ENCODE results near the gene CRACDL.
"Not testable (repeated sequence)": the region's sequence is repeated elsewhere in the genome, so short reads cannot be mapped to it uniquely, and the experiment has no call there.

Gene CRACDL

GRCh38 chr2:98761267-98761781 lies 174.7 kb downstream of the CRACDL start:
- ChIA-PET CTCF (no interaction called here), POLR2A (no interaction called here)
- TF ChIP-seq TARDBP (IDR thresholded peaks at IDR 0.05) = no peak
- no peak for TF ChIP-seq HDGF (IDR thresholded peaks at IDR 0.05; ENCODE audit: borderline replicate concordance)
- TF ChIP-seq FOXM1 (IDR thresholded peaks at IDR 0.05; ENCODE audit: borderline replicate concordance) = no peak
- no peak for TF ChIP-seq LEF1 (IDR thresholded peaks at IDR 0.05; ENCODE audit: borderline replicate concordance)
- no peak for TF ChIP-seq CTBP1 (IDR thresholded peaks at IDR 0.05; ENCODE audit: borderline replicate concordance)
- TF ChIP-seq NFRKB (IDR thresholded peaks at IDR 0.05) = no peak
- TF ChIP-seq ARNT (IDR thresholded peaks at IDR 0.05) = no peak
- TF ChIP-seq FOXA1 (IDR thresholded peaks at IDR 0.05) = no peak
- no peak for TF ChIP-seq ELF4 (IDR thresholded peaks at IDR 0.05)
- no peak for TF ChIP-seq L3MBTL2 (conservative IDR thresholded peaks at IDR 0.05)
- TF ChIP-seq BHLHE40 (IDR thresholded peaks at IDR 0.05; ENCODE audit: borderline replicate concordance) = no peak
- TF ChIP-seq SP1 (IDR thresholded peaks at IDR 0.05) = no peak
- TF ChIP-seq ZNF384 (IDR thresholded peaks at IDR 0.05) = no peak
- TF ChIP-seq FOXK2 (IDR thresholded peaks at IDR 0.05) = no peak
- no peak for TF ChIP-seq SUZ12 (IDR thresholded peaks at IDR 0.05)
- TF ChIP-seq PKNOX1 (IDR thresholded peaks at IDR 0.05) = no peak
- no peak for DNase-seq (ENCODE audit: extremely low spot score)

- POLR2A ChIA-PET = no interaction called here
- CTCF ChIA-PET = no interaction called here
- DNase-seq (ENCODE audit: extremely low spot score) = no peak
- TF ChIP-seq ARNT (IDR thresholded peaks at IDR 0.05) (no peak), LEF1 (IDR thresholded peaks at IDR 0.05; ENCODE audit: borderline replicate concordance) (no peak), HDGF (IDR thresholded peaks at IDR 0.05; ENCODE audit: borderline replicate concordance) (no peak), FOXM1 (IDR thresholded peaks at IDR 0.05; ENCODE audit: borderline replicate concordance) (no peak), ZNF384 (IDR thresholded peaks at IDR 0.05) (no peak), ELF4 (IDR thresholded peaks at IDR 0.05) (no peak), BHLHE40 (IDR thresholded peaks at IDR 0.05; ENCODE audit: borderline replicate concordance) (no peak), PKNOX1 (IDR thresholded peaks at IDR 0.05) (no peak)
Measured at GRCh38 chr2:98759827-98760625, 176.0 kb downstream of the CRACDL start.

- CTCF ChIA-PET = no interaction called here
- TF ChIP-seq CTBP1 (IDR thresholded peaks at IDR 0.05; ENCODE audit: borderline replicate concordance) = no peak
- TF ChIP-seq L3MBTL2 (conservative IDR thresholded peaks at IDR 0.05) = no peak
- TF ChIP-seq NFRKB (IDR thresholded peaks at IDR 0.05) = no peak
- TF ChIP-seq ELF4 (IDR thresholded peaks at IDR 0.05) = no peak
- TF ChIP-seq BHLHE40 (IDR thresholded peaks at IDR 0.05; ENCODE audit: borderline replicate concordance) = no peak
- TF ChIP-seq PKNOX1 (IDR thresholded peaks at IDR 0.05) = no peak
- no peak for TF ChIP-seq FOXA1 (IDR thresholded peaks at IDR 0.05)
- TF ChIP-seq TARDBP (IDR thresholded peaks at IDR 0.05) = no peak
- TF ChIP-seq SP1 (IDR thresholded peaks at IDR 0.05) = no peak
- no peak for TF ChIP-seq ZNF384 (IDR thresholded peaks at IDR 0.05)
- TF ChIP-seq FOXM1 (IDR thresholded peaks at IDR 0.05; ENCODE audit: borderline replicate concordance) = no peak
- TF ChIP-seq LEF1 (IDR thresholded peaks at IDR 0.05; ENCODE audit: borderline replicate concordance) = no peak
- no peak for TF ChIP-seq FOXK2 (IDR thresholded peaks at IDR 0.05)
- no peak for TF ChIP-seq SUZ12 (IDR thresholded peaks at IDR 0.05)
- no peak for TF ChIP-seq ARNT (IDR thresholded peaks at IDR 0.05)
- no peak for TF ChIP-seq HDGF (IDR thresholded peaks at IDR 0.05; ENCODE audit: borderline replicate concordance)
- DNase-seq (ENCODE audit: extremely low spot score) = no peak
- POLR2A ChIA-PET = no interaction called here
Measured at GRCh38 chr2:98759338-98759737, 176.7 kb downstream of the CRACDL start.

GRCh38 chr2:98757904-98758421 lies 178.1 kb downstream of the CRACDL start:
- no peak for DNase-seq (ENCODE audit: extremely low spot score)
- POLR2A ChIA-PET = interaction anchor here (0.7 kb wide), 1 partner anchor 14 kb away, joined by 3 read pairs; no protein-coding TSS in a partner anchor
- CTCF ChIA-PET = no interaction called here
- TF ChIP-seq CTBP1 (IDR thresholded peaks at IDR 0.05; ENCODE audit: borderline replicate concordance) (no peak), FOXK2 (IDR thresholded peaks at IDR 0.05) (no peak), BHLHE40 (IDR thresholded peaks at IDR 0.05; ENCODE audit: borderline replicate concordance) (no peak), TARDBP (IDR thresholded peaks at IDR 0.05) (no peak), ARNT (IDR thresholded peaks at IDR 0.05) (no peak), FOXA1 (IDR thresholded peaks at IDR 0.05) (no peak), NFRKB (IDR thresholded peaks at IDR 0.05) (no peak), FOXM1 (IDR thresholded peaks at IDR 0.05; ENCODE audit: borderline replicate concordance) (no peak), L3MBTL2 (conservative IDR thresholded peaks at IDR 0.05) (no peak), LEF1 (IDR thresholded peaks at IDR 0.05; ENCODE audit: borderline replicate concordance) (no peak), ZNF384 (IDR thresholded peaks at IDR 0.05) (no peak), HDGF (IDR thresholded peaks at IDR 0.05; ENCODE audit: borderline replicate concordance) (no peak), PKNOX1 (IDR thresholded peaks at IDR 0.05) (no peak), SP1 (IDR thresholded peaks at IDR 0.05) (no peak)

GRCh38 chr2:98753801-98754200 lies 182.2 kb downstream of the CRACDL start:
- no peak for DNase-seq (ENCODE audit: extremely low spot score)
- TF ChIP-seq ZNF384 (IDR thresholded peaks at IDR 0.05) = no peak
- TF ChIP-seq CTBP1 (IDR thresholded peaks at IDR 0.05; ENCODE audit: borderline replicate concordance) = no peak
- TF ChIP-seq FOXM1 (IDR thresholded peaks at IDR 0.05; ENCODE audit: borderline replicate concordance) = no peak
- no peak for TF ChIP-seq PKNOX1 (IDR thresholded peaks at IDR 0.05)
- TF ChIP-seq NFRKB (IDR thresholded peaks at IDR 0.05) = no peak
- TF ChIP-seq FOXA1 (IDR thresholded peaks at IDR 0.05) = no peak
- no peak for TF ChIP-seq SP1 (IDR thresholded peaks at IDR 0.05)
- TF ChIP-seq TARDBP (IDR thresholded peaks at IDR 0.05) = no peak
- TF ChIP-seq L3MBTL2 (conservative IDR thresholded peaks at IDR 0.05) = no peak
- TF ChIP-seq ELF4 (IDR thresholded peaks at IDR 0.05) = no peak
- no peak for TF ChIP-seq FOXK2 (IDR thresholded peaks at IDR 0.05)
- TF ChIP-seq BHLHE40 (IDR thresholded peaks at IDR 0.05; ENCODE audit: borderline replicate concordance) = no peak
- TF ChIP-seq HDGF (IDR thresholded peaks at IDR 0.05; ENCODE audit: borderline replicate concordance) = no peak
- no peak for TF ChIP-seq LEF1 (IDR thresholded peaks at IDR 0.05; ENCODE audit: borderline replicate concordance)
- no peak for TF ChIP-seq SUZ12 (IDR thresholded peaks at IDR 0.05)
- TF ChIP-seq ARNT (IDR thresholded peaks at IDR 0.05) = no peak
- POLR2A ChIA-PET = no interaction called here
- CTCF ChIA-PET = no interaction called here

GRCh38 chr2:98752711-98753110 lies 183.3 kb downstream of the CRACDL start:
- POLR2A ChIA-PET; DNase-seq (ENCODE audit: extremely low spot score); CTCF ChIA-PET: not testable (repeated sequence)

Measured in HEK293T (cell line).